ENCODE results near the gene TRIM72. TPM values are rescaled to one million over a fixed set of nuclear protein-coding genes. Genes with fewer than 3 reads are reported as not detected.
"Not testable (repeated sequence)": the region's sequence is repeated elsewhere in the genome, so short reads cannot be mapped to it uniquely, and the experiment has no call there.

Gene TRIM72
- total RNA-seq, 1 experiment from 2014 or later, result 1.8 TPM

GRCh38 chr16:31273676-31274075 lies 59.8 kb downstream of the TRIM72 start:
- ChIA-PET POLR2A (no interaction called here), CTCF (interaction anchor here (0.9 to 1.3 kb wide), 3 partner anchors 10 to 109 kb away, joined by 3 to 8 read pairs (median 5); no protein-coding TSS in a partner anchor)
- H3K27me3 Mint-ChIP-seq (ENCODE audit: low read depth), result peaks cover 2% of the 10 kb centered on the region; the same call in 1 of the 2 replicates
- H3K9me3 Mint-ChIP-seq, result no peaks in the 10 kb centered on the region
- no peak overlapping the region for H3K27ac Mint-ChIP-seq
- peaks cover 10% of the 10 kb centered on the region for H3K4me1 Mint-ChIP-seq
- ATAC-seq (no peak), DNase-seq (ENCODE audit: low spot score) (no peak)
- no peak overlapping the region for H3K4me3 Mint-ChIP-seq
- no peaks in the 10 kb centered on the region for H3K36me3 Mint-ChIP-seq
- TF ChIP-seq, protein P1, sequence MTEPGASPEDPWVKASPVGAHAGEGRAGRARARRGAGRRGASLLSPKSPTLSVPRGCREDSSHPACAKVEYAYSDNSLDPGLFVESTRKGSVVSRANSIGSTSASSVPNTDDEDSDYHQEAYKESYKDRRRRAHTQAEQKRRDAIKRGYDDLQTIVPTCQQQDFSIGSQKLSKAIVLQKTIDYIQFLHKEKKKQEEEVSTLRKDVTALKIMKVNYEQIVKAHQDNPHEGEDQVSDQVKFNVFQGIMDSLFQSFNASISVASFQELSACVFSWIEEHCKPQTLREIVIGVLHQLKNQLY (CRISPR knock-in tag; IDR thresholded peaks at IDR 0.05), result no peak

- ATAC-seq (no peak), DNase-seq (ENCODE audit: low spot score) (no peak)
- H3K9me3 Mint-ChIP-seq, result peaks cover 3% of the 10 kb centered on the region; the same call in 1 of the 2 replicates
- H3K27me3 Mint-ChIP-seq (ENCODE audit: low read depth), result peaks cover 4% of the 10 kb centered on the region
- H3K27ac Mint-ChIP-seq, result 0 out of 2 replicates have a peak overlapping the region, but pooled peaks have one; percentile 14
- CTCF ChIA-PET, result interaction anchor here (1.4 kb wide), 1 partner anchor 10 kb away, joined by 3 read pairs; no protein-coding TSS in a partner anchor
- no peaks in the 10 kb centered on the region for H3K36me3 Mint-ChIP-seq
- POLR2A ChIA-PET, result no interaction called here
- TF ChIP-seq CTCF (IDR thresholded peaks at IDR 0.05) (no peak), RORB (CRISPR knock-in tag; IDR thresholded peaks at IDR 0.05) (no peak), EMX1 (CRISPR knock-in tag; IDR thresholded peaks at IDR 0.05) (no peak), FOXK1 (CRISPR knock-in tag; IDR thresholded peaks at IDR 0.05) (no peak)
- TF ChIP-seq, protein P2, sequence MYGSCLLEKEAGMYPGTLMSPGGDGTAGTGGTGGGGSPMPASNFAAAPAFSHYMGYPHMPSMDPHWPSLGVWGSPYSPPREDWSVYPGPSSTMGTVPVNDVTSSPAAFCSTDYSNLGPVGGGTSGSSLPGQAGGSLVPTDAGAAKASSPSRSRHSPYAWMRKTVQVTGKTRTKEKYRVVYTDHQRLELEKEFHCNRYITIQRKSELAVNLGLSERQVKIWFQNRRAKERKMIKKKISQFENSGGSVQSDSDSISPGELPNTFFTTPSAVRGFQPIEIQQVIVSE (CRISPR knock-in tag; IDR thresholded peaks at IDR 0.05; ENCODE audit: borderline replicate concordance), result no peak
- peaks cover 10% of the 10 kb centered on the region for H3K4me1 Mint-ChIP-seq
- H3K4me3 Mint-ChIP-seq, result no peak overlapping the region
These were observed 61.2 kb downstream of the TRIM72 start for GRCh38 chr16:31274831-31275816.

DNA sequence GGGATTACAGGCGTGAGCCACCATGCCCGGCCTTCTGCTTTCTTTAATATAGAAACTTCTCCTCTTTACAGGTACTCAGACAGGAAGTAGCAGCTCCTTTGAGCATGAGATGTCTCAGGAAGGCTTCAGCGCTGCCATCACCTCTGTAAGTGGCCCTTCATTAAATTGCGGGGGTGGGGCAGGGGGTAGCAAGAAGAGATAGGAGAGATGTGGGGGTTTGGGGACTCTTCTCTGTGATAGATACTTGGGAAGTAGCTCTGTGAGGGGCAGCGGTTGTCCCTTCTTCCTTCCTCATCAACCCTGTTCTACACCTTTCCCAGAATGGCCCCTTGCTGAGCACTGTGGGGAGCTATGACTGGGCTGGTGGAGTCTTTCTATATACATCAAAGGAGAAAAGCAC lies 62.7 kb downstream of the TRIM72 start:
- no peaks in the 10 kb centered on the region for H3K36me3 Mint-ChIP-seq
- peaks cover 10% of the 10 kb centered on the region for H3K4me1 Mint-ChIP-seq
- DNase-seq (ENCODE audit: low spot score) (no peak), ATAC-seq (no peak)
- no peak overlapping the region for H3K27ac Mint-ChIP-seq
- ChIA-PET CTCF (interaction anchor here (0.6 kb wide), 1 partner anchor 60 kb away, joined by 3 read pairs; the partner anchor contains the start of gene PYDC1), POLR2A (no interaction called here)
- H3K27me3 Mint-ChIP-seq (ENCODE audit: low read depth), result peaks cover 5% of the 10 kb centered on the region
- H3K9me3 Mint-ChIP-seq, result peaks cover 7% of the 10 kb centered on the region
- TF ChIP-seq SOX15 (CRISPR knock-in tag; IDR thresholded peaks at IDR 0.05) (no peak), ZNF396 (CRISPR knock-in tag; IDR thresholded peaks at IDR 0.05; ENCODE audit: borderline replicate concordance) (no peak), ATF3 (CRISPR knock-in tag; conservative IDR thresholded peaks at IDR 0.05) (no peak), EMX1 (CRISPR knock-in tag; IDR thresholded peaks at IDR 0.05) (no peak), NR2C2 (CRISPR knock-in tag; IDR thresholded peaks at IDR 0.05) (no peak)
- no peak overlapping the region for H3K4me3 Mint-ChIP-seq

DNA sequence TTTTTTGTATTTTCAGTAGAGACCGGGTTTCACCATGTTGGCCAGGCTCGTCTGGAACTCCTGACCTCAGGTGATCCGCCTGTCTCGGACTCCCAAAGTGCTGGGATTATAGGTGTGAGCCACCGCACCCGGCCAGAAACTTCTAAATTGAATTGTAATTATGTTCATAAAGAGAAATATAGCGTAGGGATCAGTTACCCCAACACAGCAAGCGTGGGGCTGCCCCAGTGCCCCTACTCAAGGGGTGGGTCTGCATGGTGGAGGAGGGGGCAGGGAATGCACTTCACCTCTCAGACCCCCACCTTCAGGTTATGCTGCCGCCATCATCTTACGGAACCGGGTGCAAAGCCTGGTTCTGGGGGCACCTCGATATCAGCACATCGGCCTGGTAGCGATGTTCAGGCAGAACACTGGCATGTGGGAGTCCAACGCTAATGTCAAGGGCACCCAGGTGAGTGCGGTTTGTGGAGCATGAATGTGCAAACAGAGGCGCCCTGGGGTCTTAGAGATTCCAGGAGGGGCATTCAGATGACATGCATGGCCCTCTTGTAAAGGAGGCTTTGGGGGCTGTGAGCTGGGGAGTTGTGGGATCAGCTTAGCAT lies 63.8 kb downstream of the TRIM72 start:
- Mint-ChIP-seq H3K4me3 (no peak overlapping the region), H3K27me3 (ENCODE audit: low read depth) (peaks cover 8% of the 10 kb centered on the region), H3K36me3 (no peaks in the 10 kb centered on the region), H3K4me1 (peaks cover 10% of the 10 kb centered on the region), H3K9me3 (peaks cover 7% of the 10 kb centered on the region), H3K27ac (no peak overlapping the region)
- ATAC-seq (no peak), DNase-seq (ENCODE audit: low spot score) (no peak)
- no peak for TF ChIP-seq RORB (CRISPR knock-in tag; IDR thresholded peaks at IDR 0.05)
- TF ChIP-seq ZMAT4 (CRISPR knock-in tag; IDR thresholded peaks at IDR 0.05), result no peak
- TF ChIP-seq FOXJ3 (CRISPR knock-in tag; IDR thresholded peaks at IDR 0.05; ENCODE audit: borderline replicate concordance), result no peak
- TF ChIP-seq MYBL2 (CRISPR knock-in tag; IDR thresholded peaks at IDR 0.05), result no peak
- TF ChIP-seq, protein P3, sequence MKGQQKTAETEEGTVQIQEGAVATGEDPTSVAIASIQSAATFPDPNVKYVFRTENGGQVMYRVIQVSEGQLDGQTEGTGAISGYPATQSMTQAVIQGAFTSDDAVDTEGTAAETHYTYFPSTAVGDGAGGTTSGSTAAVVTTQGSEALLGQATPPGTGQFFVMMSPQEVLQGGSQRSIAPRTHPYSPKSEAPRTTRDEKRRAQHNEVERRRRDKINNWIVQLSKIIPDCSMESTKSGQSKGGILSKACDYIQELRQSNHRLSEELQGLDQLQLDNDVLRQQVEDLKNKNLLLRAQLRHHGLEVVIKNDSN (CRISPR knock-in tag; IDR thresholded peaks at IDR 0.05), result no peak
- no peak for TF ChIP-seq OVOL2 (CRISPR knock-in tag; IDR thresholded peaks at IDR 0.05; ENCODE audit: borderline replicate concordance)
- POLR2A ChIA-PET, result no interaction called here
- CTCF ChIA-PET, result no interaction called here

- POLR2A ChIA-PET; H3K27ac Mint-ChIP-seq; H3K4me3 Mint-ChIP-seq; DNase-seq (ENCODE audit: low spot score); CTCF ChIA-PET; H3K36me3 Mint-ChIP-seq; ATAC-seq: not testable (repeated sequence)
- Mint-ChIP-seq H3K27me3 (ENCODE audit: low read depth) (peaks cover 18% of the 10 kb centered on the region), H3K4me1 (peaks cover 10% of the 10 kb centered on the region), H3K9me3 (peaks cover 14% of the 10 kb centered on the region)
These were observed 64.9 kb downstream of the TRIM72 start for GRCh38 chr16:31278853-31279252.
